ENCODE data around the gene ZDHHC20.

- peak; percentile 38 to 58 (median 43) for TF ChIP-seq CTCF (IDR thresholded peaks at IDR 0.05)
- TF ChIP-seq EP300 (IDR thresholded peaks at IDR 0.05), result no peak
Observed at GRCh38 chr13:21478881-21479808, 20.0 kb upstream of the ZDHHC20 start.

All from ovary (tissue), 3 donors.